Uterus (tissue), 4 donors: ENCODE results near the gene ACSS3. TPM values are rescaled to one million over a fixed set of nuclear protein-coding genes. Genes with fewer than 3 reads are reported as not detected.

ENCODE experiments used
- DNase-seq, 2 donors: peaks; one replicate each; pipeline ENCODE4 v3.0.0-alpha.2; 2019 to 2020
- H3K27ac ChIP-seq, 2 donors: fragments of 200-600 bp; sonication (generic); 1 replicate in 1 of 2; 2 replicates in 1 of 2; pipeline ENCODE4 v1.5.1; 2016 to 2018
- H3K27me3 ChIP-seq, 2 donors: fragments of 200-600 bp; sonication (generic); one replicate each; pipeline ENCODE4 v1.5.1; 2018 to 2019; ENCODE audit warnings: control low read depth in 1 of 2
- H3K36me3 ChIP-seq, 2 donors: fragments of 200-600 bp; sonication (generic); one replicate each; pipeline ENCODE4 v1.5.1; 2019; ENCODE audit warnings: control low read depth in 1 of 2
- H3K4me1 ChIP-seq, 2 donors: fragments of 200-600 bp; sonication (generic); one replicate each; pipeline ENCODE4 v1.5.1; 2018 to 2019; ENCODE audit warnings: control low read depth in 1 of 2
- H3K4me3 ChIP-seq, 2 donors: fragments of 200-600 bp; sonication (generic); 1 replicate in 1 of 2; 2 replicates in 1 of 2; pipeline ENCODE4 v1.5.1; 2018 to 2019; ENCODE audit warnings: mild to moderate bottlenecking in 1 of 2
- H3K9me3 ChIP-seq, 2 donors: fragments of 200-600 bp; sonication (generic); one replicate each; pipeline ENCODE4 v1.5.1; 2019; ENCODE audit warnings: control low read depth in 1 of 2
- POLR2A ChIP-seq, 2 donors: fragments of 450-650 bp; IDR thresholded peaks; one replicate each; pipeline ENCODE4 v1.6.1; 2016; ENCODE audit warnings: antibody characterized with exemption in 2 of 2, mild to moderate bottlenecking in 1 of 2, moderate library complexity in 1 of 2
- intact Hi-C: fragments of 100-400 bp; cut with DNase I; formaldehyde crosslinking; loops from one replicate; pipeline ENCODE4 v1.15.1; 2023; ENCODE audit warnings: low total_unique reads
- total RNA-seq, 4 donors: library from RNA; depleted of rRNA in 3 of 4; stranded (reverse); fragments of >200 nt in 3 of 4; gene quantifications; one replicate each; pipeline versions ENCODE4 v1.1.0 to v1.2.4, GENCODE V29; 2014 to 2023
- TF ChIP-seq, protein P1 (sequence below), 4 experiments: fragments of 200-600 bp in 2 of 4; fragments of 450-650 bp in 2 of 4; sonication (generic) in 2 of 4; IDR thresholded peaks; one replicate each; pipeline ENCODE4 v1.5.1; 2016 to 2019; ENCODE audit warnings: antibody characterized with exemption in 4 of 4, mild to moderate bottlenecking in 2 of 4, moderate library complexity in 1 of 4
- donor health status: DM: yes; HTN: yes; CAD: no.

ACSS3 gene
- total RNA-seq, 4 donors from 2014 or later, result 25.6 to 62.2 (median 47.7) TPM

- H3K4me3 ChIP-seq, result no peak overlapping the region
- H3K27me3 ChIP-seq, result no peaks in the 10 kb centered on the region
- H3K36me3 ChIP-seq, result no peaks in the 10 kb centered on the region
- no peak overlapping the region for H3K27ac ChIP-seq
- DNase-seq, result no peak
- H3K9me3 ChIP-seq, result no peaks in the 10 kb centered on the region
- intact Hi-C loops, result no loop called here
- peaks cover 0 to 14% of the 10 kb centered on the region in 2 donors for H3K4me1 ChIP-seq
- TF ChIP-seq, protein P1, sequence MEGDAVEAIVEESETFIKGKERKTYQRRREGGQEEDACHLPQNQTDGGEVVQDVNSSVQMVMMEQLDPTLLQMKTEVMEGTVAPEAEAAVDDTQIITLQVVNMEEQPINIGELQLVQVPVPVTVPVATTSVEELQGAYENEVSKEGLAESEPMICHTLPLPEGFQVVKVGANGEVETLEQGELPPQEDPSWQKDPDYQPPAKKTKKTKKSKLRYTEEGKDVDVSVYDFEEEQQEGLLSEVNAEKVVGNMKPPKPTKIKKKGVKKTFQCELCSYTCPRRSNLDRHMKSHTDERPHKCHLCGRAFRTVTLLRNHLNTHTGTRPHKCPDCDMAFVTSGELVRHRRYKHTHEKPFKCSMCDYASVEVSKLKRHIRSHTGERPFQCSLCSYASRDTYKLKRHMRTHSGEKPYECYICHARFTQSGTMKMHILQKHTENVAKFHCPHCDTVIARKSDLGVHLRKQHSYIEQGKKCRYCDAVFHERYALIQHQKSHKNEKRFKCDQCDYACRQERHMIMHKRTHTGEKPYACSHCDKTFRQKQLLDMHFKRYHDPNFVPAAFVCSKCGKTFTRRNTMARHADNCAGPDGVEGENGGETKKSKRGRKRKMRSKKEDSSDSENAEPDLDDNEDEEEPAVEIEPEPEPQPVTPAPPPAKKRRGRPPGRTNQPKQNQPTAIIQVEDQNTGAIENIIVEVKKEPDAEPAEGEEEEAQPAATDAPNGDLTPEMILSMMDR (IDR thresholded peaks at IDR 0.05), result no peak
- no peak for TF ChIP-seq POLR2A (IDR thresholded peaks at IDR 0.05)
Observed at GRCh38 chr12:81253360-81253759, 175.5 kb downstream of the ACSS3 start.

DNA sequence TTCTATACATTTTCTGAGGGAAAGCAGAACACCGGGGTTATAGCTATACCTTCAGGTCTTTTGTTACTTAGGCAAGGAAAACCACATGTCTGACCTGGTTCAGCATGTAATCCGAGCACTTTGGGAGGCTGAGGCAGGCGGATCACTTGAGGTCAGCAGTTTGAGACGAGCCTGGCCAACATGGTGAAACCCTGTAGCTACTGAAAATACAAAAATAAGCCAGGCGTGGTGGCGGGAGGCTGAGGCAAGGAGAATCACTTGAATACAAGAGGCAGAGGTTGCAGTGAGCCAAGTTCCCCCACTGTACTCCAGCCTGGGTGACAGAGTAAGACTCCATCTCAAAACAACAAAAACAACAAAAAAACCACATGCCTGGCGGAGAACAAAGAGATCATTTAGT is 177.6 kb downstream of the ACSS3 start:
- DNase-seq, result no peak
- H3K4me1 ChIP-seq, result peaks cover 0 to 7% of the 10 kb centered on the region in 2 donors
- intact Hi-C loops, result no loop called here

DNA sequence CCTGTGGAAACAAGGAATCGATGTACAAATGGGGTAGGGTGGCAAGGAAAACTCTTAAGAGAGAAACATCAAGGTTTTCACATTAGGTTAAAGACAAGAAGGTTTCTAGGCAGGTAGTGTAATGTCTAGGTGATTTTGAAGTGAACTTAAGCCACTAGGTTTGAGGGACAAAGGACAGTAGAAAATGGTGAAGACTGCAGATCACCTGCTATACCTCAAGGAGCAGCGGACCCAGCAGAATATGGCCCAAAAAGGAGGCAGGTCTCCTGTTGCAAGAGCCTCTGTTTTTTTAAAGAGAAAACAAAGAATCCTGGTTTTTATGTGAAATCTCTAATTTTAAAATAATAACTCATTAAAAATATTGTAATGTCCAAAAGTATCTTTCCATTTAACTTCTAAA is 178.1 kb downstream of the ACSS3 start:
- intact Hi-C loops, result no loop called here
- Histone ChIP-seq H3K27me3 (no peaks in the 10 kb centered on the region), H3K9me3 (no peaks in the 10 kb centered on the region), H3K4me1 (peaks cover 0 to 7% of the 10 kb centered on the region in 2 donors), H3K27ac (no peak overlapping the region), H3K36me3 (no peaks in the 10 kb centered on the region), H3K4me3 (no peak overlapping the region)
- DNase-seq, result no peak
- TF ChIP-seq, protein P1 (IDR thresholded peaks at IDR 0.05), result no peak
- TF ChIP-seq POLR2A (IDR thresholded peaks at IDR 0.05), result no peak

More for the DNA sequence above, 177.6 kb downstream of the ACSS3 start:
- no peaks in the 10 kb centered on the region for H3K27me3 ChIP-seq
- no peak overlapping the region for H3K27ac ChIP-seq
- no peak for TF ChIP-seq POLR2A (IDR thresholded peaks at IDR 0.05)
- TF ChIP-seq, protein P1 (IDR thresholded peaks at IDR 0.05), result no peak
- H3K36me3 ChIP-seq, result no peaks in the 10 kb centered on the region
- H3K9me3 ChIP-seq, result no peaks in the 10 kb centered on the region
- no peak overlapping the region for H3K4me3 ChIP-seq

DNA sequence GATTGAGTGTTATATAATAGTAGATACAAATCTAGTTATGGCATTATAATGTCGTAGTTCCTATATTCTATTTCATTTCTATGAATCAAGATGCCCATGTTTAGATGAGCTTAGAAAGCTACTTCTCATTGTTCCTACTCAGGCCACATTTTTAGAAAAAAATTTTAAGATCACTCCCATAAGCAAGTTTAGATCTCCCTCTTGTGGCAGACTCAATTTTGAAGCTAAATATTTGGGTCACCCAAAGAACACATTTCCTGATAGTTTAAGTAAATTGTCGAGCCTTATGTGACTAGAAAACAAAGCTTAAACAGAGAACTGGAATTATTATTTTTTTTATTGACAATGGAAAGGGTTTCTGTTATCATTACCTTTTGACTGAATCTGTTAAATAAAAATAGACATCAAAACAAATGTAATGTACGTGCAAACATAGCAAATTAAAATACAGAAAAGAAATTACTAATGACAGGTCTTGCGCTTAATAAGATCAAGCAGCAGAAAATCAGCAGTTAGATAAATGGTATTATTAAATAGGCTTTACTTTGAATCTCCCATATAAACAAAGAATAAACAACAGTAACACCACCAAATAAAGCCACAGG is 180.2 kb downstream of the ACSS3 start:
- no peaks in the 10 kb centered on the region for H3K36me3 ChIP-seq
- H3K9me3 ChIP-seq, result no peaks in the 10 kb centered on the region
- H3K4me3 ChIP-seq, result no peak overlapping the region
- TF ChIP-seq POLR2A (IDR thresholded peaks at IDR 0.05), result no peak
- TF ChIP-seq, protein P1 (IDR thresholded peaks at IDR 0.05), result peak; percentile 58 to 70 (median 66)
- H3K27me3 ChIP-seq, result no peaks in the 10 kb centered on the region
- intact Hi-C loops, result no loop called here
- H3K27ac ChIP-seq, result peak overlapping the region in 1 of 2 donors; percentile 23
- DNase-seq, result no peak
- H3K4me1 ChIP-seq, result no peaks in the 10 kb centered on the region

DNA sequence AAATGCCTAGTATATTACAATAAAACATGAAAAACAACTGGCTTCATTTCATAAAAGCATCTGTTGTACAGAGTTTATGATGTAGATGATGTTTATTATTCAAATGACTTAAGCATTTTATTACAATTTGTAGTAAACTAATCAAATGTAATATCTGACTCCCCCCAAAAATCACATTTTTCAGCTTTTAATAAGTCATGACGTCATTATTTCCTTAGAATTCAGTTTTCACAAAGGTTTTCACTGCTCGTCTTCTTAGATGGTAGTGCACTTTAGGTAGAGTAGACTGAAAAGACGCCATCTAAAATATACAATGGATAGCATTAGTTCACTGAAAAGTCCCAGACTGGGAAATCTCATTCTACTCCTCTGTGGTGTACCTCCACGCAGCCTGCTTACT is 181.5 kb downstream of the ACSS3 start:
- Histone ChIP-seq H3K4me3 (no peak overlapping the region), H3K36me3 (no peaks in the 10 kb centered on the region), H3K9me3 (no peaks in the 10 kb centered on the region), H3K27me3 (no peaks in the 10 kb centered on the region), H3K27ac (no peak overlapping the region), H3K4me1 (no peaks in the 10 kb centered on the region)
- intact Hi-C loops, result no loop called here
- TF ChIP-seq, protein P1 (IDR thresholded peaks at IDR 0.05), result no peak
- TF ChIP-seq POLR2A (IDR thresholded peaks at IDR 0.05), result no peak
- no peak for DNase-seq
